ENCODE results near the gene C11orf86.

C11orf86 gene

DNA sequence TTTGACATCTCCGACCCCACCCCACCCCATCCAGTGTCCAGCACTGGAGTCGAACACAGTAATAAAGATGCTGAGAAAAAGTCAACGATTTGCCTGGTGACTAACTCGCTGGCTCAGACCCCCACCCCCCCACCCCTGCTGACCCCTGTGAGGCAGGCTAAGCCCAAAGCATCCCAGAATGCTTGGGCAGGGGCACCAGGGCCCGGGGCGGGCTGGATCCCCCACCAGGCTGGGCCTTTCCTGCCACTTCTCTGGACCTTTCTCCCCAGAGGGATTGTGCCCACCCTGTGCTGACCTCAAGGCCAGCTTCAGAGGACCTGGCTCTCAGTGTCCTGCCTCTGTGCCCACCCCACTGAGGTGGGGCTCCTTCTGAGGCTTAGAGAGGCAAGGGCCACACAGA lies 1.8 kb downstream of the C11orf86 start:
- no peak overlapping the region for H3K27ac ChIP-seq (ENCODE audit: low read depth, low read length)
- peaks cover 6% of the 10 kb centered on the region for H3K4me1 ChIP-seq (ENCODE audit: control insufficient read depth, low read length)
- no peaks in the 10 kb centered on the region for H3K9me3 ChIP-seq (ENCODE audit: control insufficient read depth, insufficient read depth, low read length)
- H3F3A ChIP-seq (ENCODE audit: control insufficient read depth, insufficient read depth) = no peaks in the 10 kb centered on the region
- no peaks in the 10 kb centered on the region for H4K20me1 ChIP-seq (ENCODE audit: control insufficient read depth, insufficient read depth, low read depth, low read length)
- no peaks in the 10 kb centered on the region for H3K9me2 ChIP-seq (replicated peaks; ENCODE audit: control insufficient read depth, low read length)
- H3K36me3 ChIP-seq (ENCODE audit: control insufficient read depth, low read length) = no peaks in the 10 kb centered on the region
- no peak overlapping the region for H3K4me2 ChIP-seq (ENCODE audit: low read length)
- H3K79me2 ChIP-seq (ENCODE audit: control insufficient read depth, low read length) = no peaks in the 10 kb centered on the region
- no peak overlapping the region for H3K4me3 ChIP-seq (ENCODE audit: low read length)
- no peaks in the 10 kb centered on the region for H3K27me3 ChIP-seq (ENCODE audit: control insufficient read depth, low read length)
- no peak for TF ChIP-seq CTCF (IDR thresholded peaks at IDR 0.05; ENCODE audit: low read depth, low read length, poor library complexity, severe bottlenecking)
- no peak for TF ChIP-seq EZH2phosphoT487 (IDR thresholded peaks at IDR 0.05; ENCODE audit: borderline replicate concordance, low read length)

GRCh38 chr11:66978229-66978628 lies 3.1 kb downstream of the C11orf86 start:
- Histone ChIP-seq H3K9me2 (replicated peaks; ENCODE audit: control insufficient read depth, low read length) (no peaks in the 10 kb centered on the region), H3K4me1 (ENCODE audit: control insufficient read depth, low read length) (peaks cover 11% of the 10 kb centered on the region), H3K4me3 (ENCODE audit: low read length) (no peak overlapping the region), H3K27me3 (ENCODE audit: control insufficient read depth, low read length) (no peaks in the 10 kb centered on the region), H3K27ac (ENCODE audit: low read depth, low read length) (no peak overlapping the region), H3K9me3 (ENCODE audit: control insufficient read depth, insufficient read depth, low read length) (no peaks in the 10 kb centered on the region), H3K79me2 (ENCODE audit: control insufficient read depth, low read length) (no peaks in the 10 kb centered on the region), H3F3A (ENCODE audit: control insufficient read depth, insufficient read depth) (no peaks in the 10 kb centered on the region), H3K36me3 (ENCODE audit: control insufficient read depth, low read length) (no peaks in the 10 kb centered on the region), H4K20me1 (ENCODE audit: control insufficient read depth, insufficient read depth, low read depth, low read length) (no peaks in the 10 kb centered on the region), H3K4me2 (ENCODE audit: low read length) (no peak overlapping the region)
- TF ChIP-seq CTCF (IDR thresholded peaks at IDR 0.05; ENCODE audit: low read depth, low read length, poor library complexity, severe bottlenecking) (no peak), EZH2phosphoT487 (IDR thresholded peaks at IDR 0.05; ENCODE audit: borderline replicate concordance, low read length) (no peak)

DNA sequence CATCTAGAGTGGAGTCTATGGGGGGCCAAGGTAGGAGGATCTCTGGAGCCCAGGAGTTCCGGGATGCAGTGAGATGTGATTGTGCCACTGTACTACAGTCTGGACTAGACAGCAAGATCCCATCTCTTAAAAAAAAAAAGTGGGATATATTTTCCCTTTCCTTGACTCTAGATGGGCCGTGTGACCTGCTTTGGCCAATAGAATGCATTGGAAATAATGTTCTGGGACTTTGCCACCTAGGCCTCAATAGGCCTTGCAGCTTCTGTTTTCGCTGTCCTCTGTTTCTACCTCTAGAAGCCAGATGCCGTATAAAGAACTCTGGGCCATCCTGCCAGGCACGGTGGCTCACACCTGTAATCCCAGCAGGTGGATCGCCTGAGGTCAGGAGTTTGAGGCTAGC lies 3.6 kb downstream of the C11orf86 start:
- no peaks in the 10 kb centered on the region for H3K79me2 ChIP-seq (ENCODE audit: control insufficient read depth, low read length)
- TF ChIP-seq EZH2phosphoT487 (IDR thresholded peaks at IDR 0.05; ENCODE audit: borderline replicate concordance, low read length) (no peak), CTCF (IDR thresholded peaks at IDR 0.05; ENCODE audit: low read depth, low read length, poor library complexity, severe bottlenecking) (no peak)
- H3K9me3 ChIP-seq (ENCODE audit: control insufficient read depth, insufficient read depth, low read length) = no peaks in the 10 kb centered on the region
- H4K20me1 ChIP-seq (ENCODE audit: control insufficient read depth, insufficient read depth, low read depth, low read length) = no peaks in the 10 kb centered on the region
- no peaks in the 10 kb centered on the region for H3F3A ChIP-seq (ENCODE audit: control insufficient read depth, insufficient read depth)
- peaks cover 11% of the 10 kb centered on the region for H3K4me1 ChIP-seq (ENCODE audit: control insufficient read depth, low read length)
- H3K27ac ChIP-seq (ENCODE audit: low read depth, low read length) = no peak overlapping the region
- no peaks in the 10 kb centered on the region for H3K36me3 ChIP-seq (ENCODE audit: control insufficient read depth, low read length)
- H3K4me2 ChIP-seq (ENCODE audit: low read length) = no peak overlapping the region
- H3K9me2 ChIP-seq (replicated peaks; ENCODE audit: control insufficient read depth, low read length) = no peaks in the 10 kb centered on the region
- H3K27me3 ChIP-seq (ENCODE audit: control insufficient read depth, low read length) = no peaks in the 10 kb centered on the region
- no peak overlapping the region for H3K4me3 ChIP-seq (ENCODE audit: low read length)
